ENCODE measurements around the gene MICU1. TPM values are rescaled to one million over a fixed set of nuclear protein-coding genes. Genes with fewer than 3 reads are reported as not detected.
A peak's percentile ranks its signal among the peaks of the same experiment; 100 is the strongest.

The MICU1 gene
- total RNA-seq, 2 experiments from 2014 or later, result 27.2 to 33.6 TPM

- no TSS peak for BruUV-seq (replicated peaks)
- H3K27ac ChIP-seq (ENCODE audit: low read depth, low read length, poor library complexity, severe bottlenecking), result no peak overlapping the region
- H3K9me3 ChIP-seq (ENCODE audit: low read length), result no peaks in the 10 kb centered on the region
- H3K79me2 ChIP-seq (ENCODE audit: insufficient read depth, low read depth, low read length), result no peaks in the 10 kb centered on the region
- intact Hi-C loops (cut with micrococcal nuclease; ENCODE audit: unreplicated experiment), result no loop called here
- no peak overlapping the region for H3K4me3 ChIP-seq (ENCODE audit: low read depth, low read length, poor library complexity, severe bottlenecking)
- ChIA-PET POLR2A (no interaction called here), CTCF (ENCODE audit: unreplicated experiment) (no interaction called here)
- peaks cover 9% of the 10 kb centered on the region for H3K4me1 ChIP-seq (ENCODE audit: insufficient read depth, low read length, poor library complexity, severe bottlenecking)
- no peak for DNase-seq (ENCODE audit: low spot score)
- no peak overlapping the region for H2AFZ ChIP-seq (ENCODE audit: low read length)
- H3K4me2 ChIP-seq (ENCODE audit: low read length), result no peak overlapping the region
- no peaks in the 10 kb centered on the region for H4K20me1 ChIP-seq (ENCODE audit: insufficient read depth, low read length)
- no peak for TF ChIP-seq EZH2phosphoT487 (IDR thresholded peaks at IDR 0.05; ENCODE audit: borderline replicate concordance, low read depth, low read length)
- no peaks in the 10 kb centered on the region for H3K36me3 ChIP-seq (ENCODE audit: insufficient read depth, low read length)
- no peaks in the 10 kb centered on the region for H3K9me2 ChIP-seq (ENCODE audit: insufficient read depth, low read length)
Measured at GRCh38 chr10:72524489-72524888, 101.4 kb downstream of the MICU1 start.

GRCh38 chr10:72523932-72524396, 101.9 kb downstream of the MICU1 start:
- Histone ChIP-seq H3K4me2 (ENCODE audit: low read length) (no peak overlapping the region), H2AFZ (ENCODE audit: low read length) (no peak overlapping the region), H3K9me2 (ENCODE audit: insufficient read depth, low read length) (no peaks in the 10 kb centered on the region), H3K79me2 (ENCODE audit: insufficient read depth, low read depth, low read length) (no peaks in the 10 kb centered on the region), H3K4me3 (ENCODE audit: low read depth, low read length, poor library complexity, severe bottlenecking) (no peak overlapping the region), H4K20me1 (ENCODE audit: insufficient read depth, low read length) (no peaks in the 10 kb centered on the region), H3K4me1 (ENCODE audit: insufficient read depth, low read length, poor library complexity, severe bottlenecking) (peaks cover 9% of the 10 kb centered on the region), H3K27ac (ENCODE audit: low read depth, low read length, poor library complexity, severe bottlenecking) (no peak overlapping the region), H3K9me3 (ENCODE audit: low read length) (no peaks in the 10 kb centered on the region), H3K36me3 (ENCODE audit: insufficient read depth, low read length) (no peaks in the 10 kb centered on the region)
- ChIA-PET POLR2A (no interaction called here), CTCF (ENCODE audit: unreplicated experiment) (no interaction called here)
- intact Hi-C loops (cut with micrococcal nuclease; ENCODE audit: unreplicated experiment), result no loop called here
- DNase-seq (ENCODE audit: low spot score), result no peak
- no TSS peak for BruUV-seq (replicated peaks)
- TF ChIP-seq EZH2phosphoT487 (IDR thresholded peaks at IDR 0.05; ENCODE audit: borderline replicate concordance, low read depth, low read length) (no peak), CTCF (conservative IDR thresholded peaks at IDR 0.05; ENCODE audit: low read length) (no peak)

GRCh38 chr10:72523062-72523461, 102.8 kb downstream of the MICU1 start:
- Histone ChIP-seq H3K36me3 (ENCODE audit: insufficient read depth, low read length) (no peaks in the 10 kb centered on the region), H3K4me1 (ENCODE audit: insufficient read depth, low read length, poor library complexity, severe bottlenecking) (peaks cover 9% of the 10 kb centered on the region), H3K9me2 (ENCODE audit: insufficient read depth, low read length) (no peaks in the 10 kb centered on the region), H2AFZ (ENCODE audit: low read length) (no peak overlapping the region), H3K27ac (ENCODE audit: low read depth, low read length, poor library complexity, severe bottlenecking) (no peak overlapping the region), H3K4me3 (ENCODE audit: low read depth, low read length, poor library complexity, severe bottlenecking) (no peak overlapping the region), H3K79me2 (ENCODE audit: insufficient read depth, low read depth, low read length) (no peaks in the 10 kb centered on the region), H4K20me1 (ENCODE audit: insufficient read depth, low read length) (no peaks in the 10 kb centered on the region), H3K9me3 (ENCODE audit: low read length) (no peaks in the 10 kb centered on the region), H3K4me2 (ENCODE audit: low read length) (peak overlapping the region; percentile 15; the same call in 1 of the 2 replicates)
- peak; percentile 25 for DNase-seq (ENCODE audit: low spot score)
- no peak for TF ChIP-seq CTCF (conservative IDR thresholded peaks at IDR 0.05; ENCODE audit: low read length)
- TF ChIP-seq EZH2phosphoT487 (IDR thresholded peaks at IDR 0.05; ENCODE audit: borderline replicate concordance, low read depth, low read length), result no peak
- intact Hi-C loops (cut with micrococcal nuclease; ENCODE audit: unreplicated experiment), result no loop called here
- BruUV-seq (replicated peaks), result no TSS peak
- ChIA-PET CTCF (ENCODE audit: unreplicated experiment) (no interaction called here), POLR2A (interaction anchor here (0.7 kb wide), 1 partner anchor 16 kb away, joined by 3 read pairs; no protein-coding TSS in a partner anchor)

Data from OCI-LY7 (cell line).